Neural cell (in vitro differentiated cells): ENCODE results near the gene PUS10. TPM values are rescaled to one million over a fixed set of nuclear protein-coding genes. Genes with fewer than 3 reads are reported as not detected.

ENCODE experiments used
- H2AFZ ChIP-seq: fragments of 200-600, 300-800 bp; sonication (generic), shearing (Covaris generic); 2 replicates; pipeline ENCODE4 v1.6.0; 2014; ENCODE audit warnings: low read depth, mild to moderate bottlenecking, antibody characterized with exemption, low read length, moderate library complexity
- H3F3A ChIP-seq: fragments of 200-600 bp; shearing (Covaris generic); 2 replicates; pipeline ENCODE4 v1.6.1; 2016; ENCODE audit warnings: mild to moderate bottlenecking, moderate library complexity, mixed read lengths, antibody characterized with exemption, low read length; ENCODE audit not compliant: insufficient read depth, poor library complexity, severe bottlenecking
- H3K27ac ChIP-seq: fragments of 200-600, 300-800 bp; sonication (generic), shearing (Covaris generic); 2 replicates; pipeline ENCODE4 v1.5.1; 2014; ENCODE audit warnings: mild to moderate bottlenecking, low read length, moderate library complexity
- H3K27me3 ChIP-seq: fragments of 300-800, 200-600 bp; sonication (generic), shearing (Covaris generic); 2 replicates; pipeline ENCODE4 v1.6.0; 2014; ENCODE audit warnings: mild to moderate bottlenecking, low read depth, low read length, moderate library complexity; ENCODE audit not compliant: insufficient read depth
- H3K36me3 ChIP-seq: fragments of 300-800, 200-600 bp; sonication (generic), shearing (Covaris generic); 2 replicates; pipeline ENCODE4 v1.5.1; 2014; ENCODE audit warnings: mild to moderate bottlenecking, antibody characterized with exemption, low read length, moderate library complexity; ENCODE audit not compliant: insufficient read depth
- H3K4me2 ChIP-seq: fragments of 300-800, 200-600 bp; sonication (generic), shearing (Covaris generic); 2 replicates; pipeline ENCODE4 v1.6.0; 2014; ENCODE audit warnings: mild to moderate bottlenecking, low read length
- H3K4me3 ChIP-seq: fragments of 300-800, 200-600 bp; sonication (generic), shearing (Covaris generic); 2 replicates; pipeline ENCODE4 v1.5.1; 2014; ENCODE audit warnings: mild to moderate bottlenecking, low read length, moderate library complexity
- H3K79me2 ChIP-seq: fragments of 200-600 bp; shearing (Covaris generic); replicated peaks from 2 replicates; pipeline ENCODE4 v1.6.0; 2014; ENCODE audit warnings: mild to moderate bottlenecking, low read length, moderate library complexity; ENCODE audit not compliant: insufficient read depth
- H3K9ac ChIP-seq: fragments of 300-800, 200-600 bp; sonication (generic), shearing (Covaris generic); 2 replicates; pipeline ENCODE4 v1.6.1; 2016; ENCODE audit warnings: mild to moderate bottlenecking, low read length, mixed read lengths
- H3K9me2 ChIP-seq: fragments of 200-600 bp; shearing (Covaris generic); 2 replicates; pipeline ENCODE4 v1.6.1; 2016; ENCODE audit warnings: mild to moderate bottlenecking, low read length, mixed read lengths; ENCODE audit not compliant: insufficient read depth
- H3K9me3 ChIP-seq: fragments of 200-600, 300-800 bp; sonication (generic), shearing (Covaris generic); 2 replicates; pipeline ENCODE4 v1.6.1; 2016; ENCODE audit warnings: mild to moderate bottlenecking, mixed run types, low read length, moderate library complexity, mixed read lengths
- H4K20me1 ChIP-seq: fragments of 200-600 bp; shearing (Covaris generic); 2 replicates; pipeline ENCODE4 v1.6.1; 2016; ENCODE audit warnings: mild to moderate bottlenecking, mixed run types; ENCODE audit not compliant: insufficient read depth
- EP300 ChIP-seq: fragments of 450-650 bp; conservative IDR thresholded peaks from 2 replicates; pipeline ENCODE4 v1.6.1; 2014; ENCODE audit warnings: antibody characterized with exemption, mild to moderate bottlenecking, moderate library complexity; ENCODE audit not compliant: poor library complexity, severe bottlenecking
- EZH2 ChIP-seq: fragments of 200-600, 300-800 bp; shearing (Covaris generic), sonication (generic); IDR thresholded peaks from 2 replicates; pipeline ENCODE4 v1.6.1; 2014; ENCODE audit warnings: antibody characterized with exemption, low read length, borderline replicate concordance, mild to moderate bottlenecking; ENCODE audit not compliant: insufficient read depth, poor library complexity, severe bottlenecking
- MXI1 ChIP-seq: fragments of 450-650 bp; conservative IDR thresholded peaks from 2 replicates; pipeline ENCODE4 v1.6.1; 2014; ENCODE audit warnings: antibody characterized with exemption, mild to moderate bottlenecking; ENCODE audit not compliant: poor library complexity, severe bottlenecking
- POLR2AphosphoS5 ChIP-seq: IDR thresholded peaks from 2 replicates; pipeline ENCODE4 v1.6.1; 2012
- RAD21 ChIP-seq: fragments of 450-650 bp; conservative IDR thresholded peaks from 2 replicates; pipeline ENCODE4 v1.6.1; 2014; ENCODE audit warnings: antibody characterized with exemption, mild to moderate bottlenecking, moderate library complexity
- REST ChIP-seq: IDR thresholded peaks from 2 replicates; pipeline ENCODE4 v1.6.1; 2012; ENCODE audit warnings: borderline replicate concordance
- SMC3 ChIP-seq: fragments of 450-650 bp; conservative IDR thresholded peaks from 2 replicates; pipeline ENCODE4 v1.6.1; 2014; ENCODE audit warnings: antibody characterized with exemption, mild to moderate bottlenecking, moderate library complexity; ENCODE audit not compliant: poor library complexity
- TAF1 ChIP-seq: IDR thresholded peaks from 2 replicates; pipeline ENCODE4 v1.6.1; 2012; ENCODE audit warnings: low read depth
- polyA plus RNA-seq: library from polyadenylated mRNA; depleted of rRNA; stranded (reverse); fragments of >200 nt; gene quantifications from 2 replicates; pipeline ENCODE4 v1.2.3, GENCODE V29; 2014
- TF ChIP-seq, protein P1 (sequence below): fragments of 450-650 bp; IDR thresholded peaks from 2 replicates; pipeline ENCODE4 v1.5.1; 2014; ENCODE audit warnings: antibody characterized with exemption, mild to moderate bottlenecking, moderate library complexity; ENCODE audit not compliant: poor library complexity, severe bottlenecking

Gene PUS10
- polyA plus RNA-seq, 1 donor from 2014 or later, result 3.5 TPM

GRCh38 chr2:60947056-60947455 lies 71.0 kb downstream of the PUS10 start:
- TF ChIP-seq EP300 (no peak), REST (no peak), MXI1 (no peak), SMC3 (no peak), TAF1 (no peak), EZH2 (no peak), POLR2AphosphoS5 (no peak), RAD21 (no peak)
- TF ChIP-seq, protein P1, sequence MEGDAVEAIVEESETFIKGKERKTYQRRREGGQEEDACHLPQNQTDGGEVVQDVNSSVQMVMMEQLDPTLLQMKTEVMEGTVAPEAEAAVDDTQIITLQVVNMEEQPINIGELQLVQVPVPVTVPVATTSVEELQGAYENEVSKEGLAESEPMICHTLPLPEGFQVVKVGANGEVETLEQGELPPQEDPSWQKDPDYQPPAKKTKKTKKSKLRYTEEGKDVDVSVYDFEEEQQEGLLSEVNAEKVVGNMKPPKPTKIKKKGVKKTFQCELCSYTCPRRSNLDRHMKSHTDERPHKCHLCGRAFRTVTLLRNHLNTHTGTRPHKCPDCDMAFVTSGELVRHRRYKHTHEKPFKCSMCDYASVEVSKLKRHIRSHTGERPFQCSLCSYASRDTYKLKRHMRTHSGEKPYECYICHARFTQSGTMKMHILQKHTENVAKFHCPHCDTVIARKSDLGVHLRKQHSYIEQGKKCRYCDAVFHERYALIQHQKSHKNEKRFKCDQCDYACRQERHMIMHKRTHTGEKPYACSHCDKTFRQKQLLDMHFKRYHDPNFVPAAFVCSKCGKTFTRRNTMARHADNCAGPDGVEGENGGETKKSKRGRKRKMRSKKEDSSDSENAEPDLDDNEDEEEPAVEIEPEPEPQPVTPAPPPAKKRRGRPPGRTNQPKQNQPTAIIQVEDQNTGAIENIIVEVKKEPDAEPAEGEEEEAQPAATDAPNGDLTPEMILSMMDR, result no peak
- Histone ChIP-seq H4K20me1 (no peaks in the 10 kb centered on the region), H3K9me3 (no peaks in the 10 kb centered on the region), H3F3A (no peaks in the 10 kb centered on the region), H3K79me2 (no peaks in the 10 kb centered on the region), H3K9me2 (no peaks in the 10 kb centered on the region), H3K27ac (no peak overlapping the region), H3K36me3 (no peaks in the 10 kb centered on the region), H3K27me3 (no peaks in the 10 kb centered on the region), H2AFZ (no peak overlapping the region), H3K4me2 (no peak overlapping the region), H3K4me3 (no peak overlapping the region), H3K9ac (no peak overlapping the region)

DNA sequence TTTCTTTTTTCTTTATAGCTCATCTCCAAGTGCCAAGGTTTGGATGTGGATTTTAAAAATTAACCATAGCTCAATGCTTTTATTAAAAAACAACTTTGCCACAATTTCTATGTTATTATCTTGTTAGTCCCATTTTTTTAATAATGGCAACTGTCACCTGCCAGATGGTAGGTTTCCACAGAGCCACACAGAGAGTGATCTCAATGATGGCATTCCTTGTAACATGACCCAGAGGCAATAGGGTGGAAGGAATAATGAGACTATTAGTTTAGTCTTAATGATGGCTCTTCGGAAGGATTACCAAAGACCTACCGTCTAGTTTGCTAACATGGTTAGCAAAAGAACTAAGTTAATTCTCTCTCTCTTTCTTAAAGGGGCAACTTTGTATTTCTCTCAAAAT lies 72.7 kb downstream of the PUS10 start:
- Histone ChIP-seq H3K36me3 (no peaks in the 10 kb centered on the region), H2AFZ (no peak overlapping the region), H3K79me2 (no peaks in the 10 kb centered on the region), H3K27ac (no peak overlapping the region), H3K4me3 (no peak overlapping the region), H3K9me3 (no peaks in the 10 kb centered on the region), H3K4me2 (no peak overlapping the region), H3F3A (no peaks in the 10 kb centered on the region), H3K9ac (no peak overlapping the region), H3K9me2 (no peaks in the 10 kb centered on the region), H3K27me3 (no peaks in the 10 kb centered on the region), H4K20me1 (no peaks in the 10 kb centered on the region)
- TF ChIP-seq EP300 (no peak), POLR2AphosphoS5 (no peak), EZH2 (no peak)
- TF ChIP-seq, protein P1, result no peak
